Parathyroid adenoma (tissue), 2 donors: ENCODE measurements around the gene URB2.

Source experiments
- H2AFZ ChIP-seq: fragments of 300-600 bp; sonication (generic); one replicate; pipeline ENCODE4 v1.7.0; 2017; ENCODE audit warnings: antibody characterized with exemption, mild to moderate bottlenecking
- H3K27ac ChIP-seq: fragments of 300-600 bp; sonication (generic); one replicate; pipeline ENCODE4 v1.7.0; 2017
- H3K27me3 ChIP-seq: fragments of 300-600 bp; sonication (generic); one replicate; pipeline ENCODE4 v1.7.0; 2017; ENCODE audit warnings: low read length; ENCODE audit not compliant: control insufficient read depth, insufficient read depth
- H3K36me3 ChIP-seq: fragments of 300-600 bp; sonication (generic); one replicate; pipeline ENCODE4 v1.7.0; 2017; ENCODE audit warnings: low read length; ENCODE audit not compliant: control insufficient read depth, insufficient read depth
- H3K4me1 ChIP-seq: fragments of 300-600 bp; sonication (generic); one replicate; pipeline ENCODE4 v1.7.0; 2017; ENCODE audit warnings: control low read depth
- H3K4me2 ChIP-seq: fragments of 300-600 bp; sonication (generic); one replicate; pipeline ENCODE4 v1.7.0; 2017; ENCODE audit warnings: low read length
- H3K4me3 ChIP-seq: fragments of 300-600 bp; sonication (generic); one replicate; pipeline ENCODE4 v1.7.0; 2017; ENCODE audit warnings: low read depth, low read length
- H3K79me2 ChIP-seq: fragments of 300-600 bp; sonication (generic); one replicate; pipeline ENCODE4 v1.7.0; 2017; ENCODE audit warnings: control low read depth
- H3K9ac ChIP-seq: fragments of 300-600 bp; sonication (generic); one replicate; pipeline ENCODE4 v1.7.0; 2017; ENCODE audit warnings: mild to moderate bottlenecking
- H3K9me3 ChIP-seq: fragments of 300-600 bp; sonication (generic); one replicate; pipeline ENCODE4 v1.7.0; 2017; ENCODE audit warnings: low read length; ENCODE audit not compliant: control insufficient read depth
- TF ChIP-seq, protein P1 (sequence below): fragments of 300-600 bp; sonication (generic); IDR thresholded peaks from one replicate; pipeline ENCODE4 v1.7.0; 2017; ENCODE audit warnings: antibody characterized with exemption, mild to moderate bottlenecking
- donor health status: primary hyperparathyroidism.

The URB2 gene

DNA sequence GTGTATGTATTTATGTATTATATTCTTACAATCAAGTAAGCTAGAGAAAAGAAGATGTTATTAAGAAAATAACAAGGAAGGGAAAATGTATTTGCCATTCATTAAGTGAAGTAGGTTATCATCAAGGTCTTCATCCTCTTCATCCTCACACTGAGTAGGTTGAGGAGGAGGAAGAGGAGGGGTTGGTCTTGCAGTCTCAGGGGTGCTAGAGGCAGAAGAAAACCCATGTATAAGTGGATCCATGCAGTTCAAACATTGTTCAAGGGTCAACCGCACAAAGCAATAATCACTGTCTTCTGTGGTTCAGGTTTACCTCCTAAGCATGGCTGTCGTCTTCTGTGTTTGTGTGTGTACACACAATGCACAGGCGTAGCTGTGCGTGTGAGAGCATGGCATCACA, 16.9 kb downstream of the URB2 start:
- Histone ChIP-seq H2AFZ (no peak overlapping the region), H3K9me3 (no peaks in the 10 kb centered on the region), H3K9ac (no peak overlapping the region), H3K27ac (no peak overlapping the region), H3K27me3 (no peaks in the 10 kb centered on the region), H3K4me1 (no peaks in the 10 kb centered on the region), H3K79me2 (no peaks in the 10 kb centered on the region), H3K4me2 (no peak overlapping the region), H3K4me3 (no peak overlapping the region), H3K36me3 (no peaks in the 10 kb centered on the region)
- TF ChIP-seq, protein P1, sequence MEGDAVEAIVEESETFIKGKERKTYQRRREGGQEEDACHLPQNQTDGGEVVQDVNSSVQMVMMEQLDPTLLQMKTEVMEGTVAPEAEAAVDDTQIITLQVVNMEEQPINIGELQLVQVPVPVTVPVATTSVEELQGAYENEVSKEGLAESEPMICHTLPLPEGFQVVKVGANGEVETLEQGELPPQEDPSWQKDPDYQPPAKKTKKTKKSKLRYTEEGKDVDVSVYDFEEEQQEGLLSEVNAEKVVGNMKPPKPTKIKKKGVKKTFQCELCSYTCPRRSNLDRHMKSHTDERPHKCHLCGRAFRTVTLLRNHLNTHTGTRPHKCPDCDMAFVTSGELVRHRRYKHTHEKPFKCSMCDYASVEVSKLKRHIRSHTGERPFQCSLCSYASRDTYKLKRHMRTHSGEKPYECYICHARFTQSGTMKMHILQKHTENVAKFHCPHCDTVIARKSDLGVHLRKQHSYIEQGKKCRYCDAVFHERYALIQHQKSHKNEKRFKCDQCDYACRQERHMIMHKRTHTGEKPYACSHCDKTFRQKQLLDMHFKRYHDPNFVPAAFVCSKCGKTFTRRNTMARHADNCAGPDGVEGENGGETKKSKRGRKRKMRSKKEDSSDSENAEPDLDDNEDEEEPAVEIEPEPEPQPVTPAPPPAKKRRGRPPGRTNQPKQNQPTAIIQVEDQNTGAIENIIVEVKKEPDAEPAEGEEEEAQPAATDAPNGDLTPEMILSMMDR: no peak

DNA sequence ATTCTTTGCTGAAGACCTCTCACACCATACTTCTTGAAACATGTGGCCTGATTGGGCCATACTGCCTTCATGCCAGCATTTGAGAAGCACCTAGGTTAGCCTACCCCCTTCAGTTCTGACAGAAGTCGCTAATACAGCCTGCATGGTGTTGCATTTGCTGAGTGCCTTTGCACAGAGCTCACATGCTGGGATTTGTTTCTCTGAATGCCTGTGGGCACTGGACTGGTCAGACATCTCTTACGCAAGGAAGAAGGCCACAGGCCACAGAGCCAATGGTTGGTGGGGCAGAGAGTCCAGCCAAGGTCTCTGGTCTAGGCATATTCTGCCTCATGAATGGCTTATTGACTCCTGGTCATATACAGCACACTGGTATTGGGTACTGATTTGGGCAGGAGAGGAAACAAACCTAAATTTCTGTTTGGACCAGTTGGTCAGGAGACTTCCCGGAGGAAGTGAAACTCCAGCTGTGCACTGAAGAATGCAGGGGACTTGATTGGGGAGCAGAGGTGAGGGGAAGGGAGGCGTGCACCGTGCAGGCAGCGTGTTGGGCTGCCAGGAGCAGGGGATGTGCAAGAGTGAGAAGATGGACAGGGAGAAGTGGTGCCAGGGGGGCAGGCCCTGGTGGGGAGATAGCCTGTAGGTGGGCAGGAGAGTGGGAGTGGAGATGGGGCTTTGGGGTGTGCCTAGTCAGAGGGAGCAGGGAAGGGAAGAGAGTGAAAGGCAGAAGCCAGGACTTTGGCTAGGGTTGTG, 18.1 kb downstream of the URB2 start:
- no peaks in the 10 kb centered on the region for H3K27me3 ChIP-seq
- no peaks in the 10 kb centered on the region for H3K9me3 ChIP-seq
- no peak overlapping the region for H3K4me3 ChIP-seq
- TF ChIP-seq, protein P1: no peak
- no peak overlapping the region for H3K4me2 ChIP-seq
- no peak overlapping the region for H2AFZ ChIP-seq
- H3K27ac ChIP-seq: no peak overlapping the region
- no peaks in the 10 kb centered on the region for H3K36me3 ChIP-seq
- no peaks in the 10 kb centered on the region for H3K79me2 ChIP-seq
- H3K9ac ChIP-seq: no peak overlapping the region
- H3K4me1 ChIP-seq: no peaks in the 10 kb centered on the region

DNA sequence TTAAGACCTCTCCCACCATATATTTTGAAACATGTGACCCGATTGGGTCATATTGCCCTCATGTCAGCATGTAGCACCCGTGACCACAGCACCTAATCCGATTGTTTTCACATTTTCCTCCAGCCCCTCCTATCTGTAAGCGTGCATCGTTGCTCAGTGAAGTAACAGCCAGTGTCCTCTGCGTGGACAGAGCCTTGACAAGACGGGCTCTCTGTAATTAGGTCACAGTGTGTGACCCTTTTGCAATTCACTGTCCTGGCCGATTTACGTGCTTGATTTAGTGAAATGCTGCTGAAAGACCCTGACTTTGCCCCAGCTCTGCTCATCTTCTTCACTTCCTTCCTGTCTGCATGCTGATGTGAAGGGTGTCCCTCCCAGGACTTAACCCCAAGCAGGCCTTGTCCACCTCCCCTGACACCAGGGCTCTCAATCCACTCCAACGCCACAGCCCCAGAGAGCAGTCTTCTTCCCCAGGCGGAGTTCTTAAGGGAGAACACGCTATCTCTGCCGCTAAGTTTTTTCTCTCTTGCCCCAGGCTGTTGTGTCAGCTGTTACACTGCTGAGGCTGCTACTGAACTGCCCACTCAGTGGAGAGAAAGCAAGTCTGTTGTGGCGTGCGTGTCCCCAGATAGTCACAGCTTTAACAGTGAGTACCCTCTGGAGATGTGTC, 19.4 kb downstream of the URB2 start:
- no peak overlapping the region for H3K4me2 ChIP-seq
- H3K27me3 ChIP-seq: no peaks in the 10 kb centered on the region
- H3K27ac ChIP-seq: no peak overlapping the region
- H2AFZ ChIP-seq: no peak overlapping the region
- TF ChIP-seq, protein P1: no peak
- H3K9me3 ChIP-seq: no peaks in the 10 kb centered on the region
- no peaks in the 10 kb centered on the region for H3K4me1 ChIP-seq
- no peak overlapping the region for H3K4me3 ChIP-seq
- H3K79me2 ChIP-seq: no peaks in the 10 kb centered on the region
- H3K9ac ChIP-seq: no peak overlapping the region
- no peaks in the 10 kb centered on the region for H3K36me3 ChIP-seq

DNA sequence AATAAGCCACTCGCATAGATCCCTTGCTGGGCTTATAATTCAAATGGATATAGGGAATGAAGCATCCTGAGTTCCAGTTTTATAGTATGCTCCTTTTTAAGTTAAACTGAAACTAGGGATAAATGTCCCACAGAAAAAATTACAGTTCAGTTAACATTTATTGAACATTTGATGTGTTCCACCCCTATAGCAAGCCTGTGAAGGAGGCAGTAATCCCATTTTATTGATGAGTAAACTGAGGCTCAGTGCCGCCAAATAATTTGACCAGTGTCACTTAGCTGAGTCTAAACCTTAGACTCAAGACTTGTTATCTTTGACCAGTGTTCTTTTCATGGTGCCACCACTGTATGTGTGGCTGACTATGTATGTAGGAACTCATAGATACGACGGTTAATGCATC, 22.4 kb downstream of the URB2 start:
- TF ChIP-seq, protein P1: no peak
- no peaks in the 10 kb centered on the region for H3K9me3 ChIP-seq
- H3K4me1 ChIP-seq: no peaks in the 10 kb centered on the region
- no peak overlapping the region for H3K27ac ChIP-seq
- no peaks in the 10 kb centered on the region for H3K27me3 ChIP-seq
- no peaks in the 10 kb centered on the region for H3K36me3 ChIP-seq
- no peak overlapping the region for H3K4me3 ChIP-seq
- H3K9ac ChIP-seq: no peak overlapping the region
- no peaks in the 10 kb centered on the region for H3K79me2 ChIP-seq
- no peak overlapping the region for H3K4me2 ChIP-seq
- no peak overlapping the region for H2AFZ ChIP-seq

DNA sequence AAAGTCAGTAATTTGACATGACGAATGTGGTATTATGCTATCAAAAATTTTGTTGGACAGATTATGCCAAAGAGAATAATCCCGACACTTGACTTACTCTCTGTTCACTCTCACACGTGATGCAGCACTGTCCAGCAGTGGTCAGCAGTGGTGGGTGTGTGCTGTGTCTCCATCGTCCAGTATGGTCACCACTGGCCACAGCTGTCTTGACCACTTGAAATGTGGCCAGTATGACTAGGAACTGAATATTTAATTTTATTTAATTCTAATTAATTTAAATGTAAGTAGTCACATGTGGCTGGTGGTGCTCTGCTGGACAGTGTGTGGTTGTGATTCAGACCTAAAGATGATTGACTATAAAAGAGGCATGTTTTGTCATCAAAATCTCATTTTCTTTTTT, 24.0 kb downstream of the URB2 start:
- H3K79me2 ChIP-seq: no peaks in the 10 kb centered on the region
- H3K9ac ChIP-seq: no peak overlapping the region
- no peaks in the 10 kb centered on the region for H3K9me3 ChIP-seq

More for the DNA sequence above, 24.0 kb downstream of the URB2 start:
- H3K4me1 ChIP-seq: no peaks in the 10 kb centered on the region
- no peak overlapping the region for H2AFZ ChIP-seq
- no peak overlapping the region for H3K4me2 ChIP-seq
- no peaks in the 10 kb centered on the region for H3K27me3 ChIP-seq
- H3K27ac ChIP-seq: no peak overlapping the region
- H3K36me3 ChIP-seq: no peaks in the 10 kb centered on the region
- no peak overlapping the region for H3K4me3 ChIP-seq
- TF ChIP-seq, protein P1: no peak
